ENCODE results near the gene GPR176.

The GPR176 gene, protein sequence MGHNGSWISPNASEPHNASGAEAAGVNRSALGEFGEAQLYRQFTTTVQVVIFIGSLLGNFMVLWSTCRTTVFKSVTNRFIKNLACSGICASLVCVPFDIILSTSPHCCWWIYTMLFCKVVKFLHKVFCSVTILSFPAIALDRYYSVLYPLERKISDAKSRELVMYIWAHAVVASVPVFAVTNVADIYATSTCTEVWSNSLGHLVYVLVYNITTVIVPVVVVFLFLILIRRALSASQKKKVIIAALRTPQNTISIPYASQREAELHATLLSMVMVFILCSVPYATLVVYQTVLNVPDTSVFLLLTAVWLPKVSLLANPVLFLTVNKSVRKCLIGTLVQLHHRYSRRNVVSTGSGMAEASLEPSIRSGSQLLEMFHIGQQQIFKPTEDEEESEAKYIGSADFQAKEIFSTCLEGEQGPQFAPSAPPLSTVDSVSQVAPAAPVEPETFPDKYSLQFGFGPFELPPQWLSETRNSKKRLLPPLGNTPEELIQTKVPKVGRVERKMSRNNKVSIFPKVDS

GRCh38 chr15:39919748-39920509 lies at the start of gene GPR176:
Gene GPR176, minus strand, starts transcription at chr15:39920266. Its CDS starts 240 bp downstream, at chr15:39920026.
- peak; percentile 72 for DNase-seq

DNA sequence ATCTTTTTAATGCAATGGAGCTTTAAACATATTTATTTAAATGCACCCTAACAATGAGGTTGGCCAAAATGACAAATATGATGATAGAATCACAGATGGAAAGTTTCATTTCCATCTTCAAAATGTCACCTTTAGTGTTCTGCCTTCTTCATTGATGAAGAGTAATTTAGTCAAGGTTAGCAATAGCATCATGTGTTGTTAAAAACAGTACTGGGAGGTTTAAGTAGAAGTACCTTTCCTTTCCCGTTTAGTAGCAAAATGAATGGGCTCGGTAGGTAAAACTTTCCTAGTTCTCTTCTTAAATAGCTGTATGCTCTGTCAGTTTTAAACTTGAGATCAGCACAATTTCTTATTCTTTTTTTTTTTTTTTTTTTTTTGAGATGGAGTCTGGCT lies 48.9 kb upstream of the GPR176 start:
- DNase-seq, result no peak

- no peak for DNase-seq
These were observed 48.4 kb upstream of the GPR176 start for GRCh38 chr15:39968273-39969001.

GRCh38 chr15:39966521-39966920 lies 46.5 kb upstream of the GPR176 start:
- no peak for DNase-seq

DNA sequence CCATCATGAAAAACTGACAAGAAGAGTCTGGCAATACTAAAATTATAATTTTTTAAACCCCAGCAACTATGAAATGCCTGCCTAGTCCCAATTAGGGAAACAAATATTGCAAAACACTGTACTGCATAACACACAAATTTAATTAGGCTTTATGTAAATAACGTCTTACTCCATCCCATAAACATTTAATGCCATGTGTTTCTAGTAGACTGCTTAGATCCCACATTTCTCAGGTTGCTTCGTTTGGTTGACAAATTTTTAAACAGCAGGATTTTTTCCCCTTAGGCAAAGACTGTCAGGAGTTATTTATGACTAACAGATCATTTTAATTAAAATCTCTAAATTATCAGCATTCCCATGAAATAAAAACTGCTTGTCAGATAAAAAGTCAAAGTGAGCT lies 43.7 kb upstream of the GPR176 start:
- no peak for DNase-seq

GRCh38 chr15:39961051-39961450 lies 41.0 kb upstream of the GPR176 start:
- no peak for DNase-seq

DNA sequence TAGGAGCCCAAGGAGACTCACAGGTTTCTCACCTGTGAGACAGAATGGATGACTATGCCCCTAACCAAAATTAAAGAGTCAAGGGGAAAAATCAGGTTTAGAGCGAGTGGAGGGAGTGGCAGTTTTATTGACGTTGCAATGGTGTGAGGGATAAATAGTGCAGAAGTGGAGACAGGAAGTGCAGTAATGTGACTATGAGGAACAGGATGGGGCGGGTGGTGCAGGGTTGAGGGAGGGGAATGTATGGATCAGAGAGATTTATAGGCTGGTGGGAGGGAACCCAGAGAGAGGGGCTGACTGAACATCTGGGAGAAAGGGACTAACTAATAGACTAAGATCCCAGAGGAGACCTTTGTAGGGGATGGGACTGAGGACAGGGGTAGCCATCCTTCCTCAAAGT lies 40.3 kb upstream of the GPR176 start:
- no peak for DNase-seq

DNA sequence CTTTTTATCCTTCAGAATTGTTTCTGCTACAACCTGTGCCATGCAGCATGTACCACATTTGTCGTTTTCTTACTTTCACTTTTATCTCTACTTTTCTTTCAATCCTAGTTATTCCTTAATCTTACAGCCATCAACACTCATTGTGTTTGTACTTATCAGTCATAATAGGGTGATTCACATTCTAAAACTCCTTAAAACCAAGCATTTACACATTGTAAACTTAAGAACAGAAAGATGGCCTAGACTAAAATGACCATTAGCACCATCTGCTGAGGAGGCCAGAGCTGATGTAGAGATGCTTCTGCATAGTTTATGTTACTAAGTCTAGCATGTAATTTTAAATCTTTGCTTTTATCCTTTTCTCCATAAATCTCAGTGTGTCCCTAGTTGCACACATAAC lies 39.3 kb upstream of the GPR176 start:
- DNase-seq, result no peak

DNA sequence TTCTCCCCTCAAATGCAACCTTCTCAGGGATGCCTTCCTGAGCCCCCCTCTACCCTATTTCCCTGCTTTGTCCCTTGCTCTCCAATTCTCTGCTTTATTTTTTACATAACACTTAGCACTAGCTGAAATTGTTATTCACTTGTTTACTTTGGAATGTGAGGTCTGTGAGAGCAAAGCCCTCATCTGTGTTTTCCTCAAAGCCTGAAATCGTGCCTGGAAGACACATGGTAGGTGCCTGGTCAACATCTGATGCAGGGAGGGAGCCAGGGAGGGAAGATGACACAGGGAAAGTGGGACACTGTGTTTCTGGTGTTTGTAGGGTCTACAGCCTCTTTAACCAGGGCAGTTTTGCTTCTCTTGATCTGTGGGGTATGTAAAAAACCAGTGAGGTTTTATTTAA lies 37.4 kb upstream of the GPR176 start:
- no peak for DNase-seq

GRCh38 chr15:39953521-39953920 lies 33.5 kb upstream of the GPR176 start:
- no peak for DNase-seq

- DNase-seq, result no peak
These were observed 31.5 kb upstream of the GPR176 start for GRCh38 chr15:39951561-39951960.

DNA sequence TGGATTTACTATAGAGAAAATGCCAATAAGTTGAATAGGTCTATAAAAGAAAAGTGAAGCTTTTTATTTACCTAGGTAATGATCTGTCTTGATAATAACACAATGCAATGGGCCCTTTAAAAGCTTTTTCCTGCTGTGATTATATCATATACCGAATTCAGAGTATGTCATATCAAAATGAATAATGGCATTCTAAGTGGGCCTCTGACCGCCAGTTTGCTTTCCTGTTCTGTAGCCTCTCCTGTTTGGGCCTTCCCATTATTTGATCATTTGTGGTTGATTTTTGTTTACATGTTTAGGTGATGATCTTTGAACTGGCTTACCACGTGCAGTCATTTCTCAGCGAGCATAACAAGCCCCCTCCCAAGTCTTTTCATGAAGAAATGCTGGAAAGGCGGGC lies 28.8 kb upstream of the GPR176 start:
- no peak for DNase-seq

- DNase-seq, result no peak
These were observed 27.5 kb upstream of the GPR176 start for GRCh38 chr15:39947401-39948197.

- no peak for DNase-seq
These were observed 26.8 kb upstream of the GPR176 start for GRCh38 chr15:39946862-39947261.

- DNase-seq, result no peak
These were observed 24.7 kb upstream of the GPR176 start for GRCh38 chr15:39944726-39945125.

DNA sequence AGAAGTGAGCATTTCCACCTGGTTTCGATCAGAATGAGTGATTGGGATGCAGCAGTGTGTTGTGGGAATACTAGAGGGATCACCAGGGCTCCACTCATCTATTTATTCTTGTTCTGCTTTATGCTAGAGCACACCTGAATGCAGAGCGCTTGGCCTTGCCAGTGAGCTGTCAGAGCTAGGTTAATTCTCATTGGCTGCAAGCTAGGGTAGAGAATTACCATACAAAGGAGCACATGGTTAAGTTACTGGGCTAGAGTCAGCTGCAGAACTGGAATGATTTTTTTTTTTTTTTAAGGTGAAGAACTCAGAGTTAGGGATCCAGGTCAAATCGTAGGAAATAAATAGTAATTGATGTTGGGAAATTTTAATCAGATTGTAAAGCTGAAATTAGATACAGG lies 22.7 kb upstream of the GPR176 start:
- no peak for DNase-seq

DNA sequence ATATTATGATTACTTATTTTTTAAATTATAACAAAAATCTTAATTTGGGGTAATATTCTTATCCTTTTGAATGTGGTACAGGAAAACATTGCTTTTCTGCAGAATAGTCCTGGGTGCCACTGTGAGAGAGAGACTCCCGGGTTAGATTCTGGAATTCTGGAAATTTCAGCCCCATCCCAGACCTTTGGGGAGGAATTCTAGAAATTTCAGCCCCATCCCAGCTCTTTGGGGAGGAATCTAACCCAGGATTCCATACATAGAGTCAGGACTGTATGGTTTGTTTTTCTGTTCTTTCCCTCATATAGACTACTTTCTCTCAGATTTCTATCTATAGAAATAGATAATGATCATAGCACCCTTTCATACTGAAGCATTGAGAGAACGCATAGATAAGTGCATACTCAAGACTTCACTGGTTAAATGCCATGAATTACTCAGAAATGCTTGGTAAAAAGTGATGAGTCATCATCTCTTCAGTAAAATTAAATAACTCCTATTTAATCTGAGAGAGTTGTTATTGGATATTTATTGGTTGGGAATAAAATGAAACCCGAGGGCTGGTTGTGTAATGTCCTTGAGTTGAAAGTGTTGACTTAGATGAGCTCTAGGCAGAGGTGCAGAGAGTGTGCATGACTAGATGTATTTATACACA lies 22.2 kb upstream of the GPR176 start:
- no peak for DNase-seq

DNA sequence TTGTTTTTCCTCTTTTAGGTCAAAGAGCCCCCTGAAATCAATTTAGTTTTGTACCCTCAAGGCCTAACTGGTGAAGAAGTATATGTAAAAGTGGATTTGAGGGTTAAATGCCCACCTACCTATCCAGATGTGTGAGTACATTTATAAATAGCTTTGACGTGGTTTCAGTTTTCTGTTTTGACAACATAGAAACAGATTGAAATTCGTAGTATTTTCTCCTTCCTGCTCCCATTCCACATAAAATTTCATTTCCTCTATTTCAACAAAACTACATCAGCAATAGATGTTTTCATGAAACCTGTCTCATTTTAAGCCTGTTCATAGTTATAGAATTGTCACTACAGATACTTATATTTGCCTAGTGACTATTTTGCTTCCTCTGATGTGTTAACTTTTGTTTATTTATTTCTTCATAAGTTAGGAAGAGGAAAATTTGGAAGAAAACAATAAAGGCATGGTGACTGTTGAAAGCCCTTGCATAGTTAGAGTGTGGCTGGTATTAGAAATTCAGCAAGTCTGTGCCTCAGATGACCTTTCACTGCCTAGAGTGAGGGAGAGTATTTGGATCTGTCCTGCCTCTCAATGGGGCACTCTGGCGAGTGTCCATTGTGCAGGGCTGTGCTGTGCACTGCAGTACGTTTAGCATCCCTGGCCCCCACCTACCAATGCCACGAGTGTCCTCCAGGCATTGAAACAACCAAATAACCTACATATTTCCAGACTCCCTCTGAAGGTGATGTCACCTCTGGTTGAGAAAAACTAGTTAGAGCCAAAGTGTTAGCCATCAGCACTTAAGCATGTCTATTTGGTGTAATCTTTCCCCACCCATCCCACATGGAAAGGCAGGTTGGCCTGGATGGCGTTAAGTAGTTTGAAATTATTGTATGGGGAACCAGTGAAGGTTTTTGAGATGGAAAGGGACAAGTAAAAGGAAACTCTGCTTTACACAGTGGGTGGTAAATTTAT lies 19.7 kb upstream of the GPR176 start:
- peak; percentile 68 for DNase-seq

DNA sequence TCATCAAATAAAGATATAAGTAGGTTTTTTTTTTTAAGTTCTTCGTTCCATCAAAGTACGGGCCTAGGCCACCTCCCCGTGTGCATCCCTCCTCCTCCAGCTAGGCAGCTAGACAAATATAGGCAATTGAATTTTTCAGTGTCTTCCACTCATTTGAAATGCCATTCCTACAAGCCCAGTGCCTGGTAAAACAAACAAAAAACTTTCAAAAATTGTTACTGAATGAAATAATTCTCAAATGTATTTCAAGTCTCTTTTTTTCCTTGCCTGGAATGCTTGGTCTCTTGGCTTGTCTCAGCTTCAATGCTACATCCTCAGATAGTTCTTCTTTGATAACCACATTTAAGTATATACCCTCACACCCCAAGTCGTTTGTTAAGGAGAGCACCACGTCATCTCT lies 17.6 kb upstream of the GPR176 start:
- no peak for DNase-seq

GRCh38 chr15:39936681-39937080 lies 16.6 kb upstream of the GPR176 start:
- no peak for DNase-seq

DNA sequence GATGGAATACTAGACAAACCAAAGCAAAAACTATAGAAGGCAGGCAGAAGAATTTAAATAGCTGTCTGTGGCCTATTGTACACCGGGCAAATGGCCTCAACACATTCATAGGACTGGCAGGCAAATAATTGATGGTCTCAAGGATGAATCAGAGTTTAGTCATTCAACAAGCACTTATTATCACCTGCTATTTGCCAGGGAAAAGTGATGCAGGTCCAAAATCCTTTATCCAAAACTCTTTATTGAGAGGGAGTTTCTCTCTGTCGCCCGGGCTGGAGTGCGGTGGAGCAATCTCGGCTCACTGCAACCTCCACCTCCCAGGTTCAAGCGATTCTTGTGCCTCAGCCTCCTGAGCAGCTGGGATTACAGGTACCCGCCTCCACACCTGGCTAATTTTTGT lies 16.1 kb upstream of the GPR176 start:
- no peak for DNase-seq

Data from islet precursor cell (in vitro differentiated cells).